GM12878 (cell line): ENCODE results near the gene GUCA2A. TPM values are rescaled to one million over a fixed set of nuclear protein-coding genes. Genes with fewer than 3 reads are reported as not detected.

Source experiments
- ATAC-seq: fragments of 200-7000 bp; cut with Tn5 transposase; 3 replicates; pipeline ENCODE4 v1.9.1; 2020; ENCODE audit warnings: mild to moderate bottlenecking, moderate library complexity
- BruUV-seq: library from RNA; stranded (reverse); fragments of 400-500 nt; replicated peaks from 2 replicates; lab custom pipeline; 2021; lab: Mats Ljungman, UMichigan
- CTCF ChIA-PET: fragments of 300-600 bp; sonication (Branson Sonifier 250); formaldehyde crosslinking; extraction: SDS; loops from one replicate; lab custom pipeline; 2021; ENCODE audit warnings: inconsistent platforms; lab: Yijun Ruan, JAX
- POLR2A ChIA-PET: fragments of 350-600 bp; formaldehyde crosslinking; extraction: SDS; loops from one replicate; lab custom pipeline; 2021; ENCODE audit warnings: inconsistent platforms; lab: Charles Lee
- RAD21 ChIA-PET: fragments of 300-600 bp; sonication (Branson Sonifier 250); formaldehyde crosslinking; loops from one replicate; lab custom pipeline; 2023; ENCODE audit warnings: antibody characterized with exemption; ENCODE audit not compliant: unreplicated experiment; lab: Charles Lee
- SMC1A ChIA-PET: fragments of 300-600 bp; sonication (Branson Sonifier 250); formaldehyde crosslinking; loops from one replicate; lab custom pipeline; 2023; ENCODE audit not compliant: unreplicated experiment, uncharacterized antibody; lab: Charles Lee
- DNase-seq: peaks from one replicate; pipeline ENCODE4 v3.0.0-alpha.2; 2011; ENCODE audit warnings: low read depth, low spot score
- FAIRE-seq: peaks from 3 replicates; lab custom pipeline; 2011; peaks lifted over from hg19 to GRCh38; lab: Jason Lieb, UNC
- H2AFZ ChIP-seq: 2 replicates; pipeline ENCODE4 v1.6.0; 2011; ENCODE audit warnings: low read depth, low read length, control low read depth; ENCODE audit not compliant: control insufficient read depth
- H3K27ac ChIP-seq: 2 replicates; pipeline ENCODE4 v1.5.1; 2011; ENCODE audit warnings: control low read depth; ENCODE audit not compliant: control insufficient read depth, insufficient read depth
- H3K27me3 ChIP-seq, 2 experiments: replicated peaks in 1 of 2; 2 replicates each; pipeline versions ENCODE4 v1.6.0 to v1.6.1; 2011; ENCODE audit warnings: low read length in 1 of 2; ENCODE audit not compliant: control insufficient read depth in 2 of 2, insufficient read depth in 2 of 2
- H3K36me3 ChIP-seq, 2 experiments: 2 replicates each; pipeline ENCODE4 v1.5.1; 2011; ENCODE audit warnings: low read length in 1 of 2; ENCODE audit not compliant: control insufficient read depth in 2 of 2, insufficient read depth in 2 of 2
- H3K4me1 ChIP-seq: 2 replicates; pipeline ENCODE4 v1.6.1; 2011; ENCODE audit warnings: mild to moderate bottlenecking, low read length, moderate library complexity, mixed read lengths; ENCODE audit not compliant: control insufficient read depth, insufficient read depth
- H3K4me2 ChIP-seq: 2 replicates; pipeline ENCODE4 v1.6.0; 2011; ENCODE audit warnings: control low read depth; ENCODE audit not compliant: control insufficient read depth, insufficient read depth
- H3K4me3 ChIP-seq: fragments of 200-600 bp; sonication (generic); 2 replicates; pipeline ENCODE4 v1.5.1; 2016
- H3K79me2 ChIP-seq: 2 replicates; pipeline ENCODE4 v1.6.0; 2011; ENCODE audit warnings: low read length; ENCODE audit not compliant: control insufficient read depth, insufficient read depth
- H3K9ac ChIP-seq: 2 replicates; pipeline ENCODE4 v1.8.0; 2011; ENCODE audit warnings: low read length, control low read depth, mixed read lengths; ENCODE audit not compliant: control insufficient read depth, insufficient read depth
- H3K9me3 ChIP-seq: replicated peaks from 3 replicates; pipeline ENCODE4 v1.5.1; 2011; ENCODE audit warnings: mild to moderate bottlenecking, low read length; ENCODE audit not compliant: control insufficient read depth, insufficient read depth
- H4K20me1 ChIP-seq: 2 replicates; pipeline ENCODE4 v1.6.0; 2011; ENCODE audit not compliant: control insufficient read depth, insufficient read depth
- BACH1 ChIP-seq: fragments of 450-650 bp; IDR thresholded peaks from 2 replicates; pipeline ENCODE4 v1.6.1; 2017; ENCODE audit warnings: mild to moderate bottlenecking, borderline replicate concordance
- CBX5 ChIP-seq: sonication (generic); IDR thresholded peaks from 2 replicates; pipeline ENCODE4 v1.6.1; 2016; ENCODE audit warnings: low read depth, moderate library complexity, mild to moderate bottlenecking, inconsistent platforms
- CEBPB ChIP-seq, 2 experiments: fragments of 150-350 bp in 1 of 2; IDR thresholded peaks; 2 replicates each; pipeline ENCODE4 v1.6.1; 2012 to 2014; ENCODE audit warnings: low read depth in 2 of 2, low read length in 2 of 2, borderline replicate concordance in 1 of 2, inconsistent platforms in 1 of 2
- ELK1 ChIP-seq: IDR thresholded peaks from 2 replicates; pipeline ENCODE4 v1.6.1; 2012; ENCODE audit warnings: low read depth, low read length, improper control_type of control experiment
- HSF1 ChIP-seq: fragments of 150-350 bp; IDR thresholded peaks from 2 replicates; pipeline ENCODE4 v1.6.1; 2014; ENCODE audit warnings: mild to moderate bottlenecking, low read depth, low read length
- NFIC ChIP-seq: IDR thresholded peaks from 2 replicates; pipeline ENCODE4 v1.6.1; 2012; ENCODE audit warnings: low read depth, mild to moderate bottlenecking, inconsistent platforms, low read length, moderate library complexity
- NFXL1 ChIP-seq: fragments of 450-650 bp; IDR thresholded peaks from 2 replicates; pipeline ENCODE4 v1.6.1; 2017; ENCODE audit warnings: antibody characterized with exemption, mild to moderate bottlenecking, borderline replicate concordance
- NRF1 ChIP-seq: conservative IDR thresholded peaks from 2 replicates; pipeline ENCODE4 v1.6.1; 2011; ENCODE audit warnings: mild to moderate bottlenecking, low read depth, low read length, improper control_type of control experiment
- PAX5 ChIP-seq: IDR thresholded peaks from 2 replicates; pipeline ENCODE4 v1.6.1; 2011; ENCODE audit warnings: low read depth, low read length, borderline replicate concordance
- POLR2AphosphoS5 ChIP-seq: IDR thresholded peaks from 2 replicates; pipeline ENCODE4 v1.6.1; 2011; ENCODE audit warnings: mild to moderate bottlenecking, low read length, inconsistent platforms
- SREBF1 ChIP-seq: IDR thresholded peaks from 2 replicates; pipeline ENCODE4 v1.6.1; 2012; ENCODE audit warnings: mild to moderate bottlenecking, low read length
- TARDBP ChIP-seq: IDR thresholded peaks from 2 replicates; pipeline ENCODE4 v1.6.1; 2016; ENCODE audit warnings: borderline replicate concordance
- TBL1XR1 ChIP-seq: IDR thresholded peaks from 2 replicates; pipeline ENCODE4 v1.6.1; 2012; ENCODE audit warnings: low read depth, low read length, improper control_type of control experiment
- ZSCAN29 ChIP-seq: fragments of 450-650 bp; IDR thresholded peaks from 2 replicates; pipeline ENCODE4 v1.6.1; 2017; ENCODE audit warnings: mild to moderate bottlenecking, moderate library complexity
- in situ Hi-C: fragments of 300-500 bp; cut with MboI; formaldehyde crosslinking; loops from 9 replicates; pipeline ENCODE4 v1.14.3; 2018; ENCODE audit warnings: mixed read lengths
- intact Hi-C: fragments of 100-400 bp; cut with micrococcal nuclease; formaldehyde crosslinking; loops from one replicate; pipeline ENCODE4 v1.14.2; 2022; ENCODE audit not compliant: unreplicated experiment
- polyA plus RNA-seq, 11 experiments: library from polyadenylated mRNA; depleted of rRNA in 4 of 11; unstranded in 6 of 11; stranded (reverse) in 5 of 11; fragments of >200 nt; fragmentation: Nextera tagmentation in 4 of 11; fragmentation: Illumina TruSeq in 1 of 11; extraction: Ambion mirVana in 4 of 11; extraction: Trizol in 1 of 11; gene quantifications; 1 replicate in 1 of 11; 2 replicates in 10 of 11; pipeline versions ENCODE4 v1.2.1 to v1.2.3, GENCODE V29; 2011 to 2016; ENCODE audit warnings: inconsistent platforms in 2 of 11, missing spikeins in 2 of 11, low read depth in 1 of 11
- total RNA-seq, 4 experiments: library from RNA; depleted of rRNA in 3 of 4; stranded (reverse); fragments of >200 nt in 3 of 4; fragmentation: Illumina TruSeq in 1 of 4; extraction: Trizol in 1 of 4; gene quantifications; 2 replicates each; pipeline versions ENCODE4 v1.2.1 to v1.2.3, GENCODE V29; 2013 to 2021

Gene GUCA2A
- total and polyA plus RNA-seq, 10 of the 15 experiments (the other 5 are each of a cell fraction or from before 2014, with no cell fraction given): not detected

DNA sequence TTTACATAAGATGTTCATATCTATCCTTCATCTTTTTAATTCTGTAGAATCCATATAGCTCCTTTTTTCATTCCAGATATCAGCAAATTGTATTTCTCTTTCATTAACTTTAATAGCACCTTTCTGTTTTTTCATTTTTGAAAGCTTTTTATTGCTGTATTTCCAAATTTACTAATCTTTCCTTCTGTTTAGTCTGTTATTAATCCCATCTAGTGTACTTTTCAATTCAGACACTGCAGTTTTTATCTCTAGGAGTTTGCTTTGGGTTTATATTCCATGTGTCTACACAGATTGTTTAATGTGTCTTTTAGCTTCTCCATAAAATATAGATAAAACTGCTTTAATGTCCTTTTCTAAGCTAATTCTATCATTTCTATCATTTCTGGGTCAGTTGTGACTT is 37.4 kb upstream of the GUCA2A start:
- intact Hi-C loops: no loop called here
- no peak for FAIRE-seq
- no peaks in the 10 kb centered on the region for H3K4me1 ChIP-seq
- no peak overlapping the region for H3K9ac ChIP-seq
- H3K27me3 ChIP-seq: no peaks in the 10 kb centered on the region
- DNase-seq: no peak
- no peaks in the 10 kb centered on the region for H4K20me1 ChIP-seq
- no peak overlapping the region for H3K4me3 ChIP-seq
- CTCF ChIA-PET: interaction anchor here (0.6 to 1.3 kb wide), 4 partner anchors 9 to 633 kb away, joined by 3 to 5 read pairs (median 4); no protein-coding TSS in a partner anchor
- H2AFZ ChIP-seq: no peak overlapping the region
- TF ChIP-seq NRF1 (no peak), ZSCAN29 (no peak), ELK1 (no peak), SREBF1 (no peak), NFIC (no peak), NFXL1 (no peak), TARDBP (no peak), BACH1 (no peak), PAX5 (no peak), CBX5 (no peak), POLR2AphosphoS5 (no peak), TBL1XR1 (no peak), HSF1 (no peak), CEBPB (IDR thresholded peaks at IDR 0.05; ENCODE audit: borderline replicate concordance in 1 of 2, low read depth in 2 of 2, low read length in 2 of 2) (no peak)
- TF ChIP-seq, all 136 proteins: peak for 0
- ATAC-seq: no peak
- in situ Hi-C loops: no loop called here
- ChIA-PET POLR2A (no interaction called here), SMC1A (interaction anchor here (0.9 to 1.2 kb wide), 2 partner anchors 13 to 59 kb away, joined by 3 to 8 read pairs; no protein-coding TSS in a partner anchor), RAD21 (no interaction called here)
- Histone ChIP-seq H3K9me3 (peaks cover 3% of the 10 kb centered on the region; the same call in 2 of the 3 replicates), H3K4me2 (no peak overlapping the region), H3K27ac (no peak overlapping the region), H3K79me2 (no peaks in the 10 kb centered on the region), H3K36me3 (peaks cover 0 to 11% of the 10 kb centered on the region in 2 experiments)
- no TSS peak for BruUV-seq
